Astrocyte (in vitro differentiated cells and primary cell): ENCODE measurements around the gene CNTN5. TPM values are rescaled to one million over a fixed set of nuclear protein-coding genes. Genes with fewer than 3 reads are reported as not detected.

Source experiments
- DNase-seq: peaks from one replicate; pipeline ENCODE4 v3.0.0-alpha.2; 2010; ENCODE audit warnings: low read depth
- FAIRE-seq: peaks from 2 replicates; lab custom pipeline; 2011; peaks lifted over from hg19 to GRCh38; lab: Jason Lieb, UNC
- H2AFZ ChIP-seq: 2 replicates; pipeline ENCODE4 v1.6.0; 2012; ENCODE audit warnings: low read depth, low read length, inconsistent platforms
- H3K27ac ChIP-seq: 2 replicates; pipeline ENCODE4 v1.5.1; 2011; ENCODE audit warnings: low read depth, low read length, inconsistent platforms
- H3K27me3 ChIP-seq: 2 replicates; pipeline ENCODE4 v1.6.0; 2011; ENCODE audit warnings: low read length, inconsistent platforms; ENCODE audit not compliant: insufficient read depth
- H3K36me3 ChIP-seq: 2 replicates; pipeline ENCODE4 v1.5.1; 2011; ENCODE audit warnings: low read length, inconsistent platforms; ENCODE audit not compliant: insufficient read depth
- H3K4me1 ChIP-seq: 2 replicates; pipeline ENCODE4 v1.5.1; 2011; ENCODE audit warnings: low read length, inconsistent platforms; ENCODE audit not compliant: insufficient read depth
- H3K4me2 ChIP-seq: 2 replicates; pipeline ENCODE4 v1.6.0; 2012; ENCODE audit warnings: low read length, inconsistent platforms
- H3K4me3 ChIP-seq: 2 replicates; pipeline ENCODE4 v1.5.1; 2011; ENCODE audit warnings: low read depth, mild to moderate bottlenecking, low read length, inconsistent platforms; ENCODE audit not compliant: insufficient read depth
- H3K79me2 ChIP-seq: 2 replicates; pipeline ENCODE4 v1.6.0; 2012; ENCODE audit warnings: mild to moderate bottlenecking, low read length, inconsistent platforms; ENCODE audit not compliant: insufficient read depth
- H3K9ac ChIP-seq: 2 replicates; pipeline ENCODE4 v1.6.0; 2012; ENCODE audit warnings: mild to moderate bottlenecking, low read length, inconsistent platforms
- H3K9me3 ChIP-seq: 2 replicates; pipeline ENCODE4 v1.5.1; 2012; ENCODE audit warnings: low read depth, mild to moderate bottlenecking, low read length, inconsistent platforms; ENCODE audit not compliant: insufficient read depth
- H4K20me1 ChIP-seq: 2 replicates; pipeline ENCODE4 v1.6.0; 2012; ENCODE audit warnings: low read length, inconsistent platforms; ENCODE audit not compliant: insufficient read depth
- H3K27ac Mint-ChIP-seq: one replicate; pipeline ENCODE4 v1.8.0; 2021; ENCODE audit warnings: mild to moderate bottlenecking, mixed read lengths; ENCODE audit not compliant: unreplicated experiment
- H3K27me3 Mint-ChIP-seq: one replicate; pipeline ENCODE4 v1.8.0; 2021; ENCODE audit warnings: low read depth, mixed read lengths; ENCODE audit not compliant: unreplicated experiment
- H3K36me3 Mint-ChIP-seq: one replicate; pipeline ENCODE4 v1.8.0; 2021; ENCODE audit warnings: low read depth, mixed read lengths; ENCODE audit not compliant: unreplicated experiment
- H3K4me1 Mint-ChIP-seq: one replicate; pipeline ENCODE4 v1.8.0; 2021; ENCODE audit warnings: low read depth, mixed read lengths; ENCODE audit not compliant: unreplicated experiment
- H3K4me3 Mint-ChIP-seq: one replicate; pipeline ENCODE4 v1.8.0; 2021; ENCODE audit warnings: mild to moderate bottlenecking, moderate library complexity, mixed read lengths; ENCODE audit not compliant: unreplicated experiment
- H3K9me3 Mint-ChIP-seq: one replicate; pipeline ENCODE4 v1.8.0; 2021; ENCODE audit warnings: mild to moderate bottlenecking, mixed read lengths; ENCODE audit not compliant: unreplicated experiment
- EZH2 ChIP-seq: IDR thresholded peaks from 2 replicates; pipeline ENCODE4 v1.6.1; 2012; ENCODE audit warnings: mild to moderate bottlenecking, low read length, inconsistent platforms; ENCODE audit not compliant: insufficient read depth
- total RNA-seq: library from RNA; stranded (reverse); gene quantifications from 2 replicates; pipeline ENCODE4 v1.2.1, GENCODE V29; 2021
- TF ChIP-seq, protein P1 (sequence below): IDR thresholded peaks from 2 replicates; pipeline ENCODE4 v1.5.1; 2011; ENCODE audit warnings: low read depth, mild to moderate bottlenecking, inconsistent platforms, low read length, moderate library complexity; ENCODE audit not compliant: insufficient read depth

Gene CNTN5
- total RNA-seq, 1 donor from 2014 or later, result 1.1 TPM

DNA sequence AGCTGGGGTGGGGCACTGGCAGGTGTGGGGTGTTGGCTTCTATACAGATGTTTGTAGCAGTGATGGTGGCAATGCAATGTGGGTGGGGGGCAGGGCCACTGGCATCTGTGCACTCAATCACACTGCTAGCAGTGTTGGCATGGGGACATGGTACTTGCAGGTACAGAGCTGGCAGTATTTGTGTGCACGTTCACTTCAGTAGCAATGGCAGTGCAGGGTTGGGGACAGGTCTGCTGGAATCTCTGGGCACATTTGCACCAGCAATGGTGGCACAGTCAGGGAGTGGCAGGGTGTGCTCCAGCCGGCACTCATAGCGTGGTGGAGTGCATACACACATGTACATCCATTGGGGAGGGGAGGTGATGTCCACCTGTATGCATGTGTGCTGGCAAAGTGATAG, 775.2 kb downstream of the CNTN5 start:
- Histone ChIP-seq H3K9ac (no peak overlapping the region), H3K36me3 (no peaks in the 10 kb centered on the region), H3K4me3 (no peak overlapping the region), H3K27ac (no peak overlapping the region), H3K79me2 (no peaks in the 10 kb centered on the region), H3K4me2 (no peak overlapping the region), H3K27me3 (no peaks in the 10 kb centered on the region), H3K4me1 (no peaks in the 10 kb centered on the region), H3K9me3 (no peaks in the 10 kb centered on the region), H4K20me1 (no peaks in the 10 kb centered on the region), H2AFZ (no peak overlapping the region)
- no peaks in the 10 kb centered on the region for H3K27me3 Mint-ChIP-seq
- H3K27ac Mint-ChIP-seq, result no peak overlapping the region
- no peak for TF ChIP-seq EZH2
- TF ChIP-seq, protein P1, sequence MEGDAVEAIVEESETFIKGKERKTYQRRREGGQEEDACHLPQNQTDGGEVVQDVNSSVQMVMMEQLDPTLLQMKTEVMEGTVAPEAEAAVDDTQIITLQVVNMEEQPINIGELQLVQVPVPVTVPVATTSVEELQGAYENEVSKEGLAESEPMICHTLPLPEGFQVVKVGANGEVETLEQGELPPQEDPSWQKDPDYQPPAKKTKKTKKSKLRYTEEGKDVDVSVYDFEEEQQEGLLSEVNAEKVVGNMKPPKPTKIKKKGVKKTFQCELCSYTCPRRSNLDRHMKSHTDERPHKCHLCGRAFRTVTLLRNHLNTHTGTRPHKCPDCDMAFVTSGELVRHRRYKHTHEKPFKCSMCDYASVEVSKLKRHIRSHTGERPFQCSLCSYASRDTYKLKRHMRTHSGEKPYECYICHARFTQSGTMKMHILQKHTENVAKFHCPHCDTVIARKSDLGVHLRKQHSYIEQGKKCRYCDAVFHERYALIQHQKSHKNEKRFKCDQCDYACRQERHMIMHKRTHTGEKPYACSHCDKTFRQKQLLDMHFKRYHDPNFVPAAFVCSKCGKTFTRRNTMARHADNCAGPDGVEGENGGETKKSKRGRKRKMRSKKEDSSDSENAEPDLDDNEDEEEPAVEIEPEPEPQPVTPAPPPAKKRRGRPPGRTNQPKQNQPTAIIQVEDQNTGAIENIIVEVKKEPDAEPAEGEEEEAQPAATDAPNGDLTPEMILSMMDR, result no peak
- FAIRE-seq (no peak), DNase-seq (no peak)
- H3K9me3 Mint-ChIP-seq, result no peaks in the 10 kb centered on the region
- H3K4me3 Mint-ChIP-seq, result no peak overlapping the region
- H3K4me1 Mint-ChIP-seq, result peaks cover 3% of the 10 kb centered on the region
- H3K36me3 Mint-ChIP-seq, result no peaks in the 10 kb centered on the region

- no peaks in the 10 kb centered on the region for H3K79me2 ChIP-seq
- no peaks in the 10 kb centered on the region for H3K9me3 ChIP-seq
- H3K9ac ChIP-seq, result no peak overlapping the region
- no peaks in the 10 kb centered on the region for H3K27me3 ChIP-seq
- H3K36me3 ChIP-seq, result no peaks in the 10 kb centered on the region
- no peaks in the 10 kb centered on the region for H3K27me3 Mint-ChIP-seq
- no peak overlapping the region for H2AFZ ChIP-seq
- H3K4me2 ChIP-seq, result no peak overlapping the region
- no peak overlapping the region for H3K27ac Mint-ChIP-seq
- H3K4me3 Mint-ChIP-seq, result no peak overlapping the region
- no peak overlapping the region for H3K4me3 ChIP-seq
- H3K9me3 Mint-ChIP-seq, result peaks cover 2% of the 10 kb centered on the region
- no peaks in the 10 kb centered on the region for H3K36me3 Mint-ChIP-seq
- no peak for DNase-seq
- H3K4me1 ChIP-seq, result no peaks in the 10 kb centered on the region
- no peaks in the 10 kb centered on the region for H4K20me1 ChIP-seq
- no peak for FAIRE-seq
- TF ChIP-seq, protein P1, result no peak
- TF ChIP-seq EZH2, result no peak
- no peak overlapping the region for H3K27ac ChIP-seq
- no peaks in the 10 kb centered on the region for H3K4me1 Mint-ChIP-seq
Observed at GRCh38 chr11:99803501-99803900, 782.8 kb downstream of the CNTN5 start.

GRCh38 chr11:99812516-99812915, 791.8 kb downstream of the CNTN5 start:
- Histone ChIP-seq H3K4me2 (no peak overlapping the region), H3K4me1 (no peaks in the 10 kb centered on the region), H3K27ac (no peak overlapping the region), H4K20me1 (no peaks in the 10 kb centered on the region), H3K36me3 (no peaks in the 10 kb centered on the region), H3K9me3 (no peaks in the 10 kb centered on the region), H3K4me3 (no peak overlapping the region), H3K27me3 (no peaks in the 10 kb centered on the region), H3K9ac (no peak overlapping the region), H2AFZ (no peak overlapping the region), H3K79me2 (no peaks in the 10 kb centered on the region)
- no peak for TF ChIP-seq EZH2
- TF ChIP-seq, protein P1, result no peak
- Mint-ChIP-seq H3K4me1 (no peaks in the 10 kb centered on the region), H3K4me3 (no peak overlapping the region), H3K9me3 (no peaks in the 10 kb centered on the region), H3K36me3 (no peaks in the 10 kb centered on the region), H3K27me3 (no peaks in the 10 kb centered on the region), H3K27ac (no peak overlapping the region)
- DNase-seq (no peak), FAIRE-seq (no peak)
